Measurements from ENCODE around the gene MIEF1. TPM values are rescaled to one million over a fixed set of nuclear protein-coding genes. Genes with fewer than 3 reads are reported as not detected.

MIEF1 gene
- 10 to 100 TPM; 40.6 to 45.7 TPM for total RNA-seq

GRCh38 chr22:39502109-39502788 is at the start of gene MIEF1:
Gene MIEF1 (plus strand): TSS chr22:39502290. CDS start chr22:39511295, 9,005 bp downstream.
- peaks cover 33% of the 10 kb centered on the region for H3K36me3 Mint-ChIP-seq
- ATAC-seq (peak; percentile 98), DNase-seq (peak; percentile 97)
- peaks cover 4% of the 10 kb centered on the region for H3K27me3 Mint-ChIP-seq
- no peaks in the 10 kb centered on the region for H3K9me3 Mint-ChIP-seq (ENCODE audit: low read depth)
- H3K4me3 Mint-ChIP-seq, result peak within 1 kb of the TSS; percentile 88
- peaks cover 31% of the 10 kb centered on the region for H3K4me1 Mint-ChIP-seq
- CTCF ChIA-PET, result interaction anchor here (0.7 to 5.4 kb wide), 13 partner anchors 8 to 534 kb away, joined by 3 to 53 read pairs (median 7); partner anchors contain the start of genes ATF4, RPS19BP1 and TAB1
- H3K27ac Mint-ChIP-seq, result peak within 1 kb of the TSS; percentile 94

GRCh38 chr22:39452740-39453040 is 49.4 kb upstream of the MIEF1 start:
- Mint-ChIP-seq H3K27me3 (peaks cover 27% of the 10 kb centered on the region), H3K27ac (no peak overlapping the region), H3K36me3 (peaks cover 15% of the 10 kb centered on the region), H3K4me1 (peaks cover 41% of the 10 kb centered on the region), H3K9me3 (ENCODE audit: low read depth) (no peaks in the 10 kb centered on the region), H3K4me3 (no peak overlapping the region)
- CTCF ChIA-PET, result interaction anchor here (1.1 kb wide), 1 partner anchor 40 kb away, joined by 3 read pairs; no protein-coding TSS in a partner anchor
- DNase-seq (no peak), ATAC-seq (no peak)

GRCh38 chr22:39453765-39454378 is 48.2 kb upstream of the MIEF1 start:
- H3K9me3 Mint-ChIP-seq (ENCODE audit: low read depth), result no peaks in the 10 kb centered on the region
- H3K4me3 Mint-ChIP-seq, result no peak overlapping the region
- ATAC-seq (no peak), DNase-seq (no peak)
- peaks cover 36% of the 10 kb centered on the region for H3K27me3 Mint-ChIP-seq
- H3K36me3 Mint-ChIP-seq, result peaks cover 15% of the 10 kb centered on the region
- H3K4me1 Mint-ChIP-seq, result peaks cover 33% of the 10 kb centered on the region
- CTCF ChIA-PET, result interaction anchor here (1.1 to 1.2 kb wide), 2 partner anchors 11 to 39 kb away, joined by 3 read pairs; no protein-coding TSS in a partner anchor
- no peak overlapping the region for H3K27ac Mint-ChIP-seq

- peak overlapping the region; percentile 47 for H3K27ac Mint-ChIP-seq
- ATAC-seq (no peak), DNase-seq (no peak)
- H3K9me3 Mint-ChIP-seq (ENCODE audit: low read depth), result no peaks in the 10 kb centered on the region
- H3K4me1 Mint-ChIP-seq, result peaks cover 28% of the 10 kb centered on the region
- peaks cover 15% of the 10 kb centered on the region for H3K36me3 Mint-ChIP-seq
- H3K27me3 Mint-ChIP-seq, result peaks cover 41% of the 10 kb centered on the region
- CTCF ChIA-PET, result interaction anchor here (1.2 kb wide), 1 partner anchor 10 kb away, joined by 3 read pairs; no protein-coding TSS in a partner anchor
- H3K4me3 Mint-ChIP-seq, result no peak overlapping the region
Observed at GRCh38 chr22:39454385-39454871, 47.7 kb upstream of the MIEF1 start.

GRCh38 chr22:39456522-39457197 is 45.4 kb upstream of the MIEF1 start, which contains the start of gene MGAT3:
Gene MGAT3 (plus strand): TSS chr22:39457012. CDS start chr22:39487348, 30,336 bp downstream.
- peak within 1 kb of the TSS; percentile 46 for H3K4me3 Mint-ChIP-seq
- peaks cover 21% of the 10 kb centered on the region for H3K4me1 Mint-ChIP-seq
- H3K9me3 Mint-ChIP-seq (ENCODE audit: low read depth), result no peaks in the 10 kb centered on the region
- peaks cover 50% of the 10 kb centered on the region for H3K27me3 Mint-ChIP-seq
- no peak within 1 kb of the TSS for H3K27ac Mint-ChIP-seq
- CTCF ChIA-PET, result no interaction called here
- peaks cover 15% of the 10 kb centered on the region for H3K36me3 Mint-ChIP-seq
- DNase-seq (no peak), ATAC-seq (no peak)

- H3K27me3 Mint-ChIP-seq, result peaks cover 52% of the 10 kb centered on the region
- CTCF ChIA-PET, result no interaction called here
Observed at GRCh38 chr22:39457198-39457555, 44.9 kb upstream of the MIEF1 start.

GRCh38 chr22:39457556-39458443 is 44.3 kb upstream of the MIEF1 start:
- Mint-ChIP-seq H3K27me3 (peaks cover 52% of the 10 kb centered on the region), H3K4me3 (no peak overlapping the region), H3K36me3 (peaks cover 15% of the 10 kb centered on the region), H3K9me3 (ENCODE audit: low read depth) (no peaks in the 10 kb centered on the region), H3K4me1 (peaks cover 18% of the 10 kb centered on the region), H3K27ac (no peak overlapping the region)
- ATAC-seq (no peak), DNase-seq (no peak)
- CTCF ChIA-PET, result interaction anchor here (0.6 to 1.1 kb wide), 2 partner anchors 58 to 68 kb away, joined by 3 to 4 read pairs; partner anchors contain the start of gene TAB1

More at GRCh38 chr22:39457198-39457555, 44.9 kb upstream of the MIEF1 start:
- ATAC-seq, result peak; percentile 14
- Mint-ChIP-seq H3K4me1 (peaks cover 18% of the 10 kb centered on the region), H3K9me3 (ENCODE audit: low read depth) (no peaks in the 10 kb centered on the region), H3K36me3 (peaks cover 15% of the 10 kb centered on the region), H3K27ac (no peak overlapping the region), H3K4me3 (no peak overlapping the region)
- no peak for DNase-seq

- CTCF ChIA-PET, result interaction anchor here (0.6 to 1.1 kb wide), 3 partner anchors 12 to 68 kb away, joined by 3 to 4 read pairs (median 3); partner anchors contain the start of gene TAB1
- Mint-ChIP-seq H3K4me3 (no peak overlapping the region), H3K27ac (no peak overlapping the region), H3K4me1 (peaks cover 18% of the 10 kb centered on the region), H3K9me3 (ENCODE audit: low read depth) (no peaks in the 10 kb centered on the region), H3K27me3 (peaks cover 52% of the 10 kb centered on the region), H3K36me3 (peaks cover 15% of the 10 kb centered on the region)
- ATAC-seq (no peak), DNase-seq (no peak)
Observed at GRCh38 chr22:39458444-39459083, 43.5 kb upstream of the MIEF1 start.

GRCh38 chr22:39459681-39460080 is 42.4 kb upstream of the MIEF1 start:
- Mint-ChIP-seq H3K4me3 (no peak overlapping the region), H3K36me3 (peaks cover 15% of the 10 kb centered on the region), H3K9me3 (ENCODE audit: low read depth) (no peaks in the 10 kb centered on the region), H3K4me1 (peaks cover 18% of the 10 kb centered on the region), H3K27me3 (peaks cover 46% of the 10 kb centered on the region), H3K27ac (no peak overlapping the region)
- DNase-seq (no peak), ATAC-seq (no peak)
- CTCF ChIA-PET, result interaction anchor here (1.1 kb wide), 1 partner anchor 13 kb away, joined by 3 read pairs; no protein-coding TSS in a partner anchor

- Mint-ChIP-seq H3K4me1 (peaks cover 12% of the 10 kb centered on the region), H3K36me3 (no peaks in the 10 kb centered on the region), H3K27ac (no peak overlapping the region), H3K27me3 (peaks cover 26% of the 10 kb centered on the region), H3K9me3 (ENCODE audit: low read depth) (no peaks in the 10 kb centered on the region), H3K4me3 (no peak overlapping the region)
- CTCF ChIA-PET, result interaction anchor here (1.7 kb wide), 1 partner anchor 31 kb away, joined by 4 read pairs; no protein-coding TSS in a partner anchor
- DNase-seq (no peak), ATAC-seq (no peak)
Observed at GRCh38 chr22:39462443-39463221, 39.5 kb upstream of the MIEF1 start.

GRCh38 chr22:39463277-39463676 is 38.8 kb upstream of the MIEF1 start:
- no peaks in the 10 kb centered on the region for H3K36me3 Mint-ChIP-seq
- DNase-seq (no peak), ATAC-seq (no peak)
- no peaks in the 10 kb centered on the region for H3K9me3 Mint-ChIP-seq (ENCODE audit: low read depth)
- H3K27ac Mint-ChIP-seq, result no peak overlapping the region
- CTCF ChIA-PET, result no interaction called here
- H3K4me1 Mint-ChIP-seq, result peaks cover 11% of the 10 kb centered on the region
- H3K4me3 Mint-ChIP-seq, result no peak overlapping the region
- H3K27me3 Mint-ChIP-seq, result peaks cover 22% of the 10 kb centered on the region
